Fibroblast of lung (primary cell): Measurements from ENCODE around the gene PKD1.

Experiments used
- EZH2 ChIP-seq: IDR thresholded peaks from 2 replicates; pipeline ENCODE4 v1.5.1; 2012; ENCODE audit warnings: low read length, control low read depth, mild to moderate bottlenecking; ENCODE audit errors: missing control alignments
- TF ChIP-seq, protein P1 (sequence below), 2 donors: IDR thresholded peaks in 1 of 2; conservative IDR thresholded peaks in 1 of 2; 1 replicate in 1 of 2; 2 replicates in 1 of 2; pipeline ENCODE4 v1.5.1; 2011 to 2012; ENCODE audit warnings: low read length in 2 of 2, control low read depth in 1 of 2, inconsistent platforms in 1 of 2, low read depth in 1 of 2, mild to moderate bottlenecking in 1 of 2

- TF ChIP-seq, protein P1, sequence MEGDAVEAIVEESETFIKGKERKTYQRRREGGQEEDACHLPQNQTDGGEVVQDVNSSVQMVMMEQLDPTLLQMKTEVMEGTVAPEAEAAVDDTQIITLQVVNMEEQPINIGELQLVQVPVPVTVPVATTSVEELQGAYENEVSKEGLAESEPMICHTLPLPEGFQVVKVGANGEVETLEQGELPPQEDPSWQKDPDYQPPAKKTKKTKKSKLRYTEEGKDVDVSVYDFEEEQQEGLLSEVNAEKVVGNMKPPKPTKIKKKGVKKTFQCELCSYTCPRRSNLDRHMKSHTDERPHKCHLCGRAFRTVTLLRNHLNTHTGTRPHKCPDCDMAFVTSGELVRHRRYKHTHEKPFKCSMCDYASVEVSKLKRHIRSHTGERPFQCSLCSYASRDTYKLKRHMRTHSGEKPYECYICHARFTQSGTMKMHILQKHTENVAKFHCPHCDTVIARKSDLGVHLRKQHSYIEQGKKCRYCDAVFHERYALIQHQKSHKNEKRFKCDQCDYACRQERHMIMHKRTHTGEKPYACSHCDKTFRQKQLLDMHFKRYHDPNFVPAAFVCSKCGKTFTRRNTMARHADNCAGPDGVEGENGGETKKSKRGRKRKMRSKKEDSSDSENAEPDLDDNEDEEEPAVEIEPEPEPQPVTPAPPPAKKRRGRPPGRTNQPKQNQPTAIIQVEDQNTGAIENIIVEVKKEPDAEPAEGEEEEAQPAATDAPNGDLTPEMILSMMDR (conservative IDR thresholded peaks at IDR 0.05 in 1 of 2, IDR thresholded peaks at IDR 0.05 in 1 of 2; ENCODE audit: low read depth in 1 of 2, low read length in 2 of 2), result no peak
- no peak for TF ChIP-seq EZH2
These were observed 34.4 kb upstream of the PKD1 start for GRCh38 chr16:2170080-2170479.
